Endometrial microvascular endothelial cells (primary cell): ENCODE results near the gene OR51M1. TPM values are rescaled to one million over a fixed set of nuclear protein-coding genes. Genes with fewer than 3 reads are reported as not detected.
"Not testable (repeated sequence)": the region's sequence is repeated elsewhere in the genome, so short reads cannot be mapped to it uniquely, and the experiment has no call there.

Source experiments
- in situ Hi-C: cut with HindIII; loops from 2 replicates; pipeline ENCODE4 v1.10.0; 2017; ENCODE audit warnings: low sequenced_read_pairs, low pct_unique_long_range_greater_than_20kb; ENCODE audit errors: inconsistent ontology term
- total RNA-seq: library from RNA; depleted of rRNA; stranded (reverse); fragments of >200 nt; gene quantifications from one replicate; pipeline ENCODE4 v1.2.3, GENCODE V29; 2015; ENCODE audit errors: inconsistent ontology term

Gene OR51M1, protein sequence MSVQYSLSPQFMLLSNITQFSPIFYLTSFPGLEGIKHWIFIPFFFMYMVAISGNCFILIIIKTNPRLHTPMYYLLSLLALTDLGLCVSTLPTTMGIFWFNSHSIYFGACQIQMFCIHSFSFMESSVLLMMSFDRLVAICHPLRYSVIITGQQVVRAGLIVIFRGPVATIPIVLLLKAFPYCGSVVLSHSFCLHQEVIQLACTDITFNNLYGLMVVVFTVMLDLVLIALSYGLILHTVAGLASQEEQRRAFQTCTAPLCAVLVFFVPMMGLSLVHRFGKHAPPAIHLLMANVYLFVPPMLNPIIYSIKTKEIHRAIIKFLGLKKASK
- total RNA-seq: not detected

DNA sequence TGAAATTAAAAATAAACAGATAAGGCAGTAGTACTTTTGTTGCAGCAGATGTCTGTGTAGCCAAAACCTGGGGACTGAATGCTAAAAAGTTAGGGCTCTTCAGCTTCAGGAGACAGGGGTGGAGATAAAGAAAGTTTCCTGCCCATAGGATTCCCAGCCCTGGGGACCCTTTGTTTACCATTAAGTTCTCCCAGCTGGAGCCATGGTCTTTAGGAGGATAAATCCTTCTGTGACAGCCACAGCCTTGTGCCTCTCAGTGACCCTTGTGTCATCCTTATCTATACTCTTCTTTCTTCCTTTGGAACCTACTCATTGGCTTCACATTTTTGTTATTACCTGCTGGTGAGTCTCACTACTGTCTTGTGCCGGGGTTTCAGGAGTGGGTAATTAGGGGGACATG lies at the start of gene OR51M1:
Gene OR51M1, plus strand, starts transcription at position 237 of the 400 bp plus-strand sequence. CDS start 5,587 bp downstream, outside the sequence.
- in situ Hi-C loops: no loop called here

DNA sequence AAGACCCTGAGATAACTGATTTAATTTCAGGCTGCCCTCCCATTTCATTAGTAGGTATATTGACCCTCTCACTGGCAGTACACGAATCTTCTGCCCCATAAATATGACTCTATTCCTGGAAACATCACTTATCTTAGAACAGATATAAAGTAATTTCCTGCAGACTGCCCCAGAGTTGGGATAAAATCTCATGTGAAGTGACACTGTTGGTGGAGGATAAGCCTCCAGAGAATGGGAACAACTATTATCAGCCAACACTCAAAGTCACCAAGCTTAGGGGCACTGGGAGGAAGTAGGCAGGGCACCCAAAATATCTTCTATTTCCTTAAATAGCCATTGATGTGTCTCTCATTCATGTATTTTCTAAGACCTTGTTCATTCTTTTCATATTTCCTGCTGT lies 48.4 kb upstream of the OR51M1 start:
- in situ Hi-C loops: no loop called here

DNA sequence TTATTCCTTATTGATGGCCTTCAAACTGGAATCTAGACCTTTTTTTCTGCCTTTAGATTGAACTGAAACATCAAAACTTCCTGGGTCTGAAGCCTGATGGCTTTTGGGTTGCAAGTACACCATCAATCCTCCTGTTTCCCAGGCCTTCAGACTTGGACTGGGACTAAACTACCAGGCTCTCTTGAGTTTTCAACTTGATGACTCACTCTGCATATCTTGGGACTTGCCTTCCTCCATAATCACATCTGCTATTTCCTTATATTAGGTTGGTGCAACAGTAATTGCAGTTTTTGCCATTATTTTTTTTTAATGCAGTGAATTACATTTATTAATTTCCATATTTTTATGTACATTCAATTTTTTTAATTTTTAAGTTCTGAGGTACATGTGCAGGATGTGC lies 47.3 kb upstream of the OR51M1 start:
- in situ Hi-C loops: no loop called here

DNA sequence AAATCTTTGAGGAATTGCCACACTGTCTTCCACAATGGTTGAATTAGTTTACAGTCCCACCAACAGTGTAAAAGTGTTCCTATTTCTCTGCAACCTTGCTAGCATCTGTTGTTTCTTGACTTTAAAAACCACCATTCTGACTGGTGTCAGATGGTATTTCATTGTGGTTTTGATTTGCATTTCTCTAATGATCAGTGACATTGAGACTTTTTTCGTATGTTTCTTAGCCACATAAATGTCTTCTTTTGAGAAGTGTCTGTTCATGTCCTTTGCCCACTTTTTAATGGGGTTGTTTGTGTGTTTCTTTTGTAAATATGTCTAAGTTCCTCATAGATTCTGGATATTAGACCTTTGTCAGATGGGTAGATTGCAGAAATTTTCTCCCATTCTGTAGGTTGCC lies 46.4 kb upstream of the OR51M1 start:
- in situ Hi-C loops: not testable (repeated sequence)

DNA sequence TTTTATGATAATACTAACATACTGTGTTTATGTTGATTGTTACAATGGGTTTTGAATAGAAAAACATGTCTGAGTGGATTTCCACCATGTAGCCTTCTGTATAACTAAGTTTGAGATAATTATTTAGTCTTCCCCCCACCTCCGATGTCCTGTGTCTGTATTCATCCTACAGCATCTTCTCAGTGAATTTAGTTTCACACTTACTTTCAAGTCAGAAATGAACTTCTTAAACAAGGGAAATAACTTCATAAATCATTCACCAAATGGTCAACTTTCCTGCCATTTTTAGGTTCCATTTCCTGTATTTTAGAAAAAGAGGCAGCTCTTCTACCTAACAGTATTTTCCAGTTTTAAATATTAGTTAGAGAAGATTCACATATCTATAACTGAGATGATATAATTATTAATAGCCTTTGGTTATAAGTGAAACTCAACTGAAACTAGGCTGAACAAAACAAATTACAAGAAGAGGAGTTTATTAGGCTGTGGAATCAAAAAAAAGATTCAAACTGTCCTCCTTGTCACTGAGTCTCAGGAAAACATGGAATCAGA lies 43.8 kb upstream of the OR51M1 start:
- in situ Hi-C loops: no loop called here

DNA sequence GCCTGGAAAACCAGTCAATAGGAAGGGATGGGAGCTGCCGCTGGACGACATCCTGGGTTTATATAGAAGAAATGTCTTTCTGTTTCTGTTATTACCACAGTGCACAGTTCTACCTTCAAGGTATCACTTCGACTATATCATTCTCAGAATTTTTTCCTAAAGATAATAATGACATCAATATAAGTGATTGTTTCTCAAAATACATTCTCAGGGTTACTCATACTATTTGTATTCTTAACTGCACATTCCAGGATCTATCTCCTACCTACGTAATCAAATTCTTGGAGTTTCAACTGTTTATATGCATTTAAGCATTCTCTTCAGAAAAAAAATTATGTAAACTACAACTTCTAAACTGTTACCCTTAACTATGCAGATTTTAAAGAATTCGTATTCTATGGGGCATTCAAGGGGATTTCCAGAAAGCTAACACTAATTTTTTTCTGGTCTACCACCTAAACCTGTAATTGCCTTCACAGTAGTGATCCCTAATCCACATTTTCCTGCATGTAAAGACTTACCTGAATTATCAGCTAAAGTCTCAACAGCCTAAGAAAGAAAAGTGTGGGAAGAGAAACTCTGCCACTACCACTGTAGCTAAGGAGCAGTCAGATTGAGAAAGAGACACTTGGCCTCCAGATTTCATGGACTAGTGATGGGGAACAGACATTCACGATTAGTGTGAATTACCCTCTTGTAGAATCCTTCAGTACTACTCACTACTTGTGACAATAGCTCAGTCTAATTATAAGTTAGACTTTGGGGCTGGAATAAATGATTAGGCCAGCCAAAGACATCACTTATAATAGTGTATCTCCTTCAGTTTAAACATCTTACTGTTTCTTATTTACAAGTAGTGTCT lies 39.9 kb upstream of the OR51M1 start, which contains the start of gene OR51B5:
Gene OR51B5, minus strand, starts transcription at position 51 of the 862 bp plus-strand sequence. Its CDS starts 0 bp downstream, at position 51.
- in situ Hi-C loops: no loop called here

DNA sequence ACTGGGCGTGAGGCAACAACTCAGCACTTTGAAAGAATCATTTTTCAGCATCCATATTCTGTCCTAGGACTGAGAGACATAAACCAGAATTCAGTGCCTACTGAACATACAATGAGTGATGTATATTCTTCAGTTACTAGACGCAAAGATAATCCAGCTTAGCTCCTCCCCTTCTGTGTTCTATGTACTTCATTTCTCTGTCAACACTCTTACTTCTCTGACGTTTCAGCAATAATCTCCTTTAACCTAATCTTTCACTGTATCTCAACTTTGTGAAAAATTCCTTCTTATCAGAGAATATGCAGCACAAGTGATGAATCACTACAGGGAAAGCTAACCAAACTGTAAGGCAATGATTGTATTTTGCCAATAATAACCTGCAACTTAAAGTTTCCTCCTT lies 37.8 kb upstream of the OR51M1 start:
- in situ Hi-C loops: no loop called here

DNA sequence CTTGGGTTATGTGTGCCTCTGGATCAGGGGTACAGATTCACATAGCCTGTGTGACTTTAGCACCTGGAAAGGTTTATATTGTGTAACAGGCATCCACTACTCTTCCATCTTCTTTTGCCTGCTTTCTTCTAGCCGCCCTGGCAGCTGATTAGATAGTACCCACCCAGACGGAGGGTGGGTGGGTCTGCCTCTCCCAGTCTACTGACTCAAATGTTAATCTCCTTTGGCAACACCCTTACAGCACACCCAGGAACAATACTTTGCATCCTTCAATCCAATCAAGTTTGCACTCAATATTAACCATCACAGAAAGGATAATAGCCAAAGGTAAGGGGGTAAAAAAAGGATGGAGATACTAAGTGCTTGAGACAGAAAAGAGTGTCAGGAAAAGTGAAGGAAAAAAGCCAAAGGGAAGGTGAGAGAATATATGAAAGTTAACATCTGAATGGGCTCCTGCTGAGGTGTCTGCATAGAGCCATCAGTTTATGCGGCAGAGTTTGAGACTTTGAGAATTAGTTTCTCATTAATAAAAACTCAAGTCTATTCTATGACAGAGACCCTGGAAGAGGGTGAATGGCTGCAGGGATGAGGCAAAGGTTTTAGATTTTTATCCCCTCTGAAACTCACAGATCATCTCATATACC lies 34.9 kb upstream of the OR51M1 start:
- in situ Hi-C loops: no loop called here

DNA sequence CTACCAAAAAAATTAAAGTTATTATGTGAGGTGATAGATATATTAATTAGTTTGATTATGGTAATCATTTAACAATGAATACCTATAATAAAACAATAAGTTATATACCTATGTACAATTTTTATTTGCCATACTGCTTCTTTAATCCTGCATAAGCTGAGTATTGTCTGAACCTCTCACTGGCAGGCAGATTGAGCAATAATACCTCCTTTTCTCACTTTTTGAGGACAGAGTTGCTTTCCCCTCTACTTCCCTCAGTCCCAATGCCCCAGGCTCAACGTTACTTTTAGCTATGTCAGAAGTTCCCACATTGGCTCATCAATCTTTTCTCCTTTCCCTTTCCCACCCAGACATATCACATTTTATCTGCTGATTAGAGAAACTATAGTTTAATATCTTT lies 34.1 kb upstream of the OR51M1 start:
- in situ Hi-C loops: no loop called here

DNA sequence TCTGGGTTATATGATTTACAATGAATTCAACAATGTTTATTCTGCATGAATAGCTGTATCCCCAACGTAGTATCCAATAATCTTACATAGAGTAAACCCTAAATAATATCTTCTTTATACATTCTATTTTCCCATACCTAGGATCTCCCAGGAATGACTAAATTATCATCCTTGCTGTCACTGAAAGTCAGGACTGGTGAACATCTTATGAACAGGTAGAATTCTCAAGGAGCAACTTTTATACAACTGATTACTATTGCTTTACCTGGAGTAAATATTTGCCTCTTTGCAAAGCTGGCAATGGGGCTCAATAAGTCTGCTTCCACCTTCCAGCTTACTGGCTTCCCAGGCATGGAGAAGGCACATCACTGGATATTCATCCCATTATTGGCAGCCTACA lies 32.4 kb upstream of the OR51M1 start, which contains the start of gene OR51B6:
Gene OR51B6, plus strand, starts transcription at position 301 of the 400 bp plus-strand sequence. Its CDS starts 0 bp downstream, at position 301.
- in situ Hi-C loops: no loop called here

DNA sequence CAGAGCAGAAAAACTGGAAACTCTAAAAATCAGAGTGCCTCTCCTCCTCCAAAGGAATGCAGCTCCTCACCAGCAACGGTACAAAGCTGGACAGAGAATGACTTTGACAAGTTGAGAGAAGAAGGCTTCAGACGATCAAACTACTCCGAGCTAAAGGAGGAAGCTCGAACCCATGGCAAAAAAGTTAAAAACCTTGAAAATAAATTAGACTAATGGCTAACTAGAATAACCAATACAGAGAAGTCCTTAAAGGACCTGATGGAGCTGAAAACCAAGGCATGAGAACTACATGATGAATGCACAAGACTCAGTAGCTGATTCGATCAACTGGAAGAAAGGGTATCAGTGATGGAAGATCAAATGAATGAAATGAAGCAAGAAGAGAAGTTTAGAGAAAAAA lies 27.6 kb upstream of the OR51M1 start:
- in situ Hi-C loops: not testable (repeated sequence)

DNA sequence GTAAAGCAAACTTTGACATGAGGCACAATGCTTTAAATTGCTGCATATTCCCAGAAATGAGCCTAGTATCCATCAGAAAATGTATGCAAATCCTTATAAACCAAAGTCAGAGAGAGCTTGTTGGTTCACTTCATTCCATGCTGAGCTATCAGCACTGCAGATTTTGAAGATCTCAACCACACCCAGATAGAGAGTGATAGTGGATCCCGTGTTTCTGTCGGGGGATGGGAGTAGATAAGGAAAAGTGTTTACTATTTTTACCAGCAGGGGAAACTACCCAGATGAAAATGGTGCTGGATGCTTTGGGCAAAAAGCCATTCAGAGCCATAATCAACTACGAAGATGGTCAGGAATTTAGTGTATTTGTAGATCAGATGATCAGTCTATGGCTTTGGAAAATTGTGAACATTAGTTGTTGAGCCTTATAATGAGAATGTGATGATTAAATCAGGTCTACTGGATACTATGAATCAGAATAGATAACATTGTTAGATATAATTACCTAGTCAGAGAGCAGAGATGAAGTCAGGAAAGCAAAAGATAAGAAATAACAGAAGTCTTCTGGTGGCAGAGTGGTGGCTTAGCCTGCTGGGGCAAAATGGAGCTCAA lies 21.5 kb upstream of the OR51M1 start:
- in situ Hi-C loops: no loop called here

DNA sequence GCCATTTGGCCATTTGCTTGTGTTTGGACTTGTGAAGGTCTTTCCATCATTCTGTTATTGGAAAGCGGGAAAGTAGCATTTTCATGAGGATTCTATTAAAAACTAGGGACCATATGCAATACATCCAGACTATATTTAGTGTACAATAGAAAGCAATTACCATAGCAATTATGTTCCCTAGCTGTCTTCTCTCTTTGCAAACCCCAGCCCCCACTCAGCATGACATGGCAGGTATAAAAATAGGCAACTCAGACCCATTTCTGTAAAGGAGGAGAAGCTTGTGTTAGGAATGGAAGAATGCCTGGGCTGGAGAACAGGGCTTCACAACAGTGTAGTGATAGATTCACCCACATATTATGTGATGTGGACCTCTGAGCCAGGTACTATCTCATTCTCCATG lies 19.9 kb upstream of the OR51M1 start:
- in situ Hi-C loops: no loop called here

DNA sequence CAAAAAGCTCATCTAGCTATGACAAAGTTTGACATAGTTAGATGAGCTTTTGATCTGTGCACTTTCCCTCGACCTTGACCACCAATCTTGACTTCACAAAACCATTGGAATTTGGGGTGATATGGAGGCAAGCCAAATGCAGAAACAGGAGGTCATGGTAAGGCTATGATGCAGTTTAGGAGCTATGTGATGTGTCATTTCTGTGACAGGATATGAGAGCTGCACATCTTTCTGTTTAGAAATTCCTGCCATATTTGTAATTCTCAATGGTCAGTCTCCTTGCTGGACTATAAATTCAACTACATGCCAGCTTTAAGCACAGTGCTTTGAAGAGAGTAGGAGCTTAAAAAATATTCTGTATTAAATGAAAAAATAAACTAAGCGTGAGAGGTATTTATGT lies 19.4 kb upstream of the OR51M1 start:
- in situ Hi-C loops: no loop called here

DNA sequence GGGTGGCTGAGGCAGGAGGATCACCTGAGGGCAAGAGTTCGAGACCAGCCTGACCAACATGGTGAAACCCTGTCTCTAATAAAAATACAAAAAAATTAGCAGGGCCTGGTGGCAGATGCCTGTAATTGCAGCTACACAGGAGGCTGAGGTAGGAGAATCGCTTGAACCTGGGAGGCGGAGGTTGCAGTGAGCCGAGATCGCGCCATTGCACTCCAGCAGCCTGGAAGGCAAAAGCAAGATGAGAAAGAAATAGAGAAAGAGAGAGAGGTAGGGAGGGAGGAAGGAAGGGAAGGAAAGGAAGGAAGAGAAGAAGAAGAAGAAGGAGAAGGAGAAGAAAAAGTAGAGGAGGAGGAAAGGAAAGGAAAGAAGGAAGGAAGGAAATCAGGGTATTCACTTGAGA lies 17.2 kb upstream of the OR51M1 start:
- in situ Hi-C loops: not testable (repeated sequence)

DNA sequence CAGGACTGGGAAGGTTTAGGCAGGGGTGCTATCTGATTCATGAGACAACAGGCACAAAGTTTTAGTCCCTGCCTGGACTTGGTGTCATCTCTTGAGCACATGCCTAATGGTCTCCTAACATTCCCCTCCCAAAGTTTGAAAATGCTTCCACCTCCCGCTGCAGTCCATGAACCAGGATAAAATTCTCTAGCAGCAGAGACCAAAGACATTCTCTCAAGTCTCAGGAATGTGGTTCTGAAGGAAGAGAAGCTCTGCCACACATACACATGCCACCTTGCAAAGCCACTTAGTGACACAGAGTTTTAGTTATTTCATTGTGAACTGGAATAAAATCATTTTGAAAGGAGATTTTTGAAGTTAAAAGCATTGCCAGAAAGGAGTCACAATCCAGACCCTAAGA lies 16.8 kb upstream of the OR51M1 start:
- in situ Hi-C loops: no loop called here

DNA sequence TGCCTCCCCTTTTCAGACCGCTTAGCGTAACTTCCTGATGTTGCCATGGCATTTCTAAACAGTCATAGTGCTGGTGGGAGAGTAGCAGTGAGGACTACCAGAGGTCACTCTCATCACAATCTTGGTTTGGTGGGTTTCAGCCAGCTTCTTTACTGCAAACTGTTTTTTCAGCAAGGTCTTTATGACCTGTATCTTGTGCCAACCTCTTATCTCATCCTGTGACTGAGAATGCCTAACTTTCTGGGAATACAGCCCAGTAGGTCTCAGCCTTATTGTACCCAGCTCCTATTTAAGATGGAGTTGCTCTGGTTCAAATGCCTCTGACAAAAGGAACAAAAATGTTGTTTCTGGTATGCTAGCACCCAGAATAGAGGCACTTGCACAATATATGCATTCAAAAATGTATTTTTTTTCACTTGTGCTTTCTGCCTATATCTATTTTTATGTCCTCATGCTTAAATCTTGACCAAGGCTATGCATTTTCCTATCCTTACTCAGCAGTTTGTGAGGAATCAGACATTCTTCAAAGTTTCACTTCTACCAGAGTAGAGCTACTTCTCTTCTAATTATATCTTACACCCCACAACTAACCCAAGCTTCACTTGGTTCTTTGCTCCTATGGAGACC lies 16.1 kb upstream of the OR51M1 start:
- in situ Hi-C loops: no loop called here

DNA sequence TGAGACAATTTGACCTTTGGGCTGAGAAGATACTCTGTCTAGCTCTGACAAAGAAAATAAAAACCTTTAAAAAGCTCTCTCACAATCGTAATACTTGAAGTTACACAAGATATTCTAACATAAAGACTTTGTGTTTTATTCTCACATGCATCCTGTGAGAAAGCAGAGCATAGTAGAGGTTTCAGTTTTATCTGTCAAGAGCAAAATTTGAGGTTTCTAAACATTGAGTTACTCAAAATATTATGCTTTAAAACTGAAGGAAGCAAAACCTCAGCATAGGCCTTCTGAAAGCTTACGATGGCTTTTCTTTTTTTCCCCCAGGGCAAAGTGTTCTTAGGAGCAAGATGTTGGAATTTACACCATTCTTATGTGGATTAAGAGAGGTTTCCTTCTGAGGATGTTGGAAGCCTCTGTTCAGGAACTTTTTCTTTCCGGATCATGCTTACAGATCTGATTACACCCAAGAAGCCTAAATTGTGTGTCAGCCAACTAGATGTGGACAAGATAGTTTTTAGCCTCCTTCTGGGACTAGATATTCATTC lies 15.0 kb upstream of the OR51M1 start:
- in situ Hi-C loops: no loop called here
